Lung (tissue), 12 donors: ENCODE data around the gene IGFL4. TPM values are rescaled to one million over a fixed set of nuclear protein-coding genes. Genes with fewer than 3 reads are reported as not detected.

Experiments
- ATAC-seq: fragments of 200-7000 bp; cut with Tn5 transposase; one replicate; pipeline ENCODE4 v1.9.1; 2020; ENCODE audit warnings: moderate number of reproducible peaks; ENCODE audit not compliant: insufficient read depth, low FRiP score
- DNase-seq, 3 donors: peaks; one replicate each; pipeline ENCODE4 v3.0.0-alpha.2; 2013 to 2017
- H3K27ac ChIP-seq, 2 donors: one replicate each; pipeline ENCODE4 v1.5.1; 2013; ENCODE audit warnings: mild to moderate bottlenecking in 2 of 2, moderate library complexity in 2 of 2, control low read depth in 1 of 2, inconsistent platforms in 1 of 2, low read depth in 1 of 2, low read length in 1 of 2
- H3K27me3 ChIP-seq, 3 donors: one replicate each; pipeline ENCODE4 v1.5.1; 2013; ENCODE audit warnings: low read length in 2 of 3; ENCODE audit not compliant: control insufficient read depth in 3 of 3, insufficient read depth in 3 of 3
- H3K36me3 ChIP-seq, 4 donors: one replicate each; pipeline ENCODE4 v1.5.1; 2013; ENCODE audit warnings: low read length in 4 of 4, mild to moderate bottlenecking in 1 of 4, moderate library complexity in 1 of 4; ENCODE audit not compliant: control insufficient read depth in 4 of 4, insufficient read depth in 4 of 4
- H3K4me1 ChIP-seq, 5 donors: one replicate each; pipeline ENCODE4 v1.5.1; 2013; ENCODE audit warnings: low read length in 5 of 5, mild to moderate bottlenecking in 2 of 5, moderate library complexity in 1 of 5; ENCODE audit not compliant: control insufficient read depth in 5 of 5, insufficient read depth in 5 of 5
- H3K4me3 ChIP-seq: one replicate; pipeline ENCODE4 v1.5.1; 2013; ENCODE audit warnings: mild to moderate bottlenecking, control low read depth, moderate library complexity
- H3K9ac ChIP-seq, 2 donors: one replicate each; pipeline ENCODE4 v1.5.1; 2013; ENCODE audit warnings: low read length in 2 of 2, control low read depth in 1 of 2; ENCODE audit not compliant: insufficient read depth in 1 of 2
- H3K9me3 ChIP-seq, 4 donors: one replicate each; pipeline ENCODE4 v1.5.1; 2013; ENCODE audit warnings: low read length in 3 of 4, mild to moderate bottlenecking in 1 of 4, moderate library complexity in 1 of 4; ENCODE audit not compliant: control insufficient read depth in 4 of 4, insufficient read depth in 3 of 4
- CTCF ChIP-seq: IDR thresholded peaks from 2 replicates; pipeline ENCODE4 v1.5.1; 2012; ENCODE audit warnings: mild to moderate bottlenecking; ENCODE audit errors: control extremely low read depth, extremely low read depth
- WGBS, 2 donors: extraction: QIAGEN DNeasy Blood & Tissue Kit; methylation state at CpG; one replicate each; pipeline ENCODE4 v1.1.7; 2013; 5-methylcytosine and 5-hydroxymethylcytosine counted together
- polyA plus RNA-seq, 2 donors: library from polyadenylated mRNA; stranded (reverse); fragments of 200-250 nt; gene quantifications; one replicate each; pipeline ENCODE4 v1.2.1, GENCODE V29; 2013
- total RNA-seq, 2 donors: library from RNA; depleted of rRNA in 1 of 2; stranded (reverse); fragments of >200 nt in 1 of 2; gene quantifications; one replicate each; pipeline ENCODE4 v1.2.1, GENCODE V29; 2014 to 2021
- donor health status: control.
- donor health status: control.
- donor health status: Bipolar disorder and iron deficiency.
- donor health status: healthy.
- donor health status: DM: yes; HTN: yes; CAD: no.

The IGFL4 gene
- total and polyA plus RNA-seq, 4 donors, result not detected

GRCh38 chr19:45998834-45999233 lies 42.0 kb downstream of the IGFL4 start:
- no peak for ATAC-seq
- Histone ChIP-seq H3K36me3 (no peaks in the 10 kb centered on the region), H3K9me3 (no peaks in the 10 kb centered on the region), H3K4me3 (no peak overlapping the region), H3K4me1 (peaks cover 3 to 20% (median 12%) of the 10 kb centered on the region in 5 donors), H3K27me3 (no peaks in the 10 kb centered on the region), H3K9ac (no peak overlapping the region), H3K27ac (no peak overlapping the region)
- no peak for TF ChIP-seq CTCF
- WGBS, 2 donors, result 91 to 93% methylated on average over 4 of the region's 4 CpGs
- DNase-seq, result no peak

- WGBS, 2 donors, result 84 to 92% methylated on average over 8 of the region's 8 CpGs
- H3K9me3 ChIP-seq, result no peaks in the 10 kb centered on the region
- no peaks in the 10 kb centered on the region for H3K36me3 ChIP-seq
- H3K4me1 ChIP-seq, result peaks cover 3 to 20% (median 12%) of the 10 kb centered on the region in 5 donors
- DNase-seq, result no peak
- H3K4me3 ChIP-seq, result no peak overlapping the region
- ATAC-seq, result no peak
- no peaks in the 10 kb centered on the region for H3K27me3 ChIP-seq
- TF ChIP-seq CTCF, result no peak
- H3K9ac ChIP-seq, result no peak overlapping the region
- no peak overlapping the region for H3K27ac ChIP-seq
Measured at GRCh38 chr19:45996933-45997332, 43.9 kb downstream of the IGFL4 start.

GRCh38 chr19:45995715-45996385 lies 45.0 kb downstream of the IGFL4 start:
- H3K27ac ChIP-seq, result peak overlapping the region; percentile 65 to 72
- 16 to 21% methylated on average over 13 of the region's 13 CpGs for WGBS, 2 donors
- H3K4me3 ChIP-seq, result peak overlapping the region; percentile 74
- peak overlapping the region; percentile 63 to 91 for H3K9ac ChIP-seq
- no peaks in the 10 kb centered on the region for H3K9me3 ChIP-seq
- ATAC-seq (no peak), DNase-seq (peak in 1 of 3 donors; percentile 7)
- H3K36me3 ChIP-seq, result no peaks in the 10 kb centered on the region
- H3K4me1 ChIP-seq, result peaks cover 3 to 20% (median 12%) of the 10 kb centered on the region in 5 donors
- no peak for TF ChIP-seq CTCF
- H3K27me3 ChIP-seq, result no peaks in the 10 kb centered on the region
